Measurements from ENCODE around the gene ATP12A. TPM values are rescaled to one million over a fixed set of nuclear protein-coding genes. Genes with fewer than 3 reads are reported as not detected.

ATP12A gene
- total RNA-seq, 1 experiment from 2014 or later = not detected

Small RNA genes lying within 50 kb of the gene (small RNA-seq; reads per million reads assigned to genes)
- gene RNY1P7 = not detected

Other genes starting within 250 kb of the ATP12A start
- gene PARP4, start 167.6 kb upstream of the ATP12A start, total RNA-seq (2014; rRNA removed; shearing (Covaris generic)) = 44.0 and 47.6 TPM in 2 replicates
- gene RNF17, start 83.8 kb downstream of the ATP12A start, total RNA-seq (2014; rRNA removed; shearing (Covaris generic)) = 6.8 TPM in 2 replicates